ENCODE data around the gene PTGR1.

DNA sequence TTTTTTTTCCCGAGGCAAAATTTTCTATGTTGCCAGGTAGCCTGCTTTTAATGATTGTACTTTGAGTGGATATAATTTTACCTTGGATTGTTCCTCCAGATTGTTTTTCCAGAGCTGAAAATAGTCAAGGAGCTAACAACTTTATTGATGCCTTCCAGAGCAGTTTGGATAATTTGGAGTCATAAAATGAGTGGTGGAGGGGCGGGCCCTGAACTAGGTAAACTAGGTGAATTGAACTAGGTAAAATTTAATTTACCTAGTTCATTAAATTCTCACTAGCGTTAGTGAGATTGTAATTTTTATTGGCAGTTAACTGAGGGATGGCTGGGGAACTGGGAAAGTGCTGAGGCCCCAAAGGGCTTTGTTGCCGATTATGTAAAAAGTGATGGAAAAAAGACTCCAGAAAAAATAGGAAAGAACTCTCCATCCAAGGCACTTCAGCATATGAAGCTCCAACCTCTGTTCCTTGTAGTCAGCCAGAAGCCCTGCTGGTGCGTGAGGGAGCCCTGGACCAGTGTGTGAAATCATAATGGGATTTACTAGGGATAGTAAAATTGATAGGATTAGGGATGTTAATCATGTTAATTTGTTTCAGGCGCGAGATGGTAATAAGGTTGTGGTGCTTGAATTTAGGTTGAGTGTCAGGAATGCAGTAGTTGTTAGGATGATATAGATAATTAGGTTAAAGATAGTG, 33.4 kb upstream of the PTGR1 start:
- TF ChIP-seq TBP (IDR thresholded peaks at IDR 0.05; ENCODE audit: low read depth, low read length) (no peak), CEBPB (IDR thresholded peaks at IDR 0.05; ENCODE audit: low read depth, low read length) (no peak), YY1 (IDR thresholded peaks at IDR 0.05; ENCODE audit: low read depth, low read length) (no peak), TAF1 (IDR thresholded peaks at IDR 0.05; ENCODE audit: low read depth, low read length) (no peak), FOSL1 (IDR thresholded peaks at IDR 0.05; ENCODE audit: insufficient read depth, low read depth, low read length) (no peak)

All from H1 (cell line).